ENCODE measurements around the gene MPV17L.
"Not testable (repeated sequence)": the region's sequence is repeated elsewhere in the genome, so short reads cannot be mapped to it uniquely, and the experiment has no call there.

Gene MPV17L

GRCh38 chr16:15451098-15451731 lies 55.7 kb downstream of the MPV17L start:
- no peak for DNase-seq (ENCODE audit: low read depth in 2 of 2)

DNA sequence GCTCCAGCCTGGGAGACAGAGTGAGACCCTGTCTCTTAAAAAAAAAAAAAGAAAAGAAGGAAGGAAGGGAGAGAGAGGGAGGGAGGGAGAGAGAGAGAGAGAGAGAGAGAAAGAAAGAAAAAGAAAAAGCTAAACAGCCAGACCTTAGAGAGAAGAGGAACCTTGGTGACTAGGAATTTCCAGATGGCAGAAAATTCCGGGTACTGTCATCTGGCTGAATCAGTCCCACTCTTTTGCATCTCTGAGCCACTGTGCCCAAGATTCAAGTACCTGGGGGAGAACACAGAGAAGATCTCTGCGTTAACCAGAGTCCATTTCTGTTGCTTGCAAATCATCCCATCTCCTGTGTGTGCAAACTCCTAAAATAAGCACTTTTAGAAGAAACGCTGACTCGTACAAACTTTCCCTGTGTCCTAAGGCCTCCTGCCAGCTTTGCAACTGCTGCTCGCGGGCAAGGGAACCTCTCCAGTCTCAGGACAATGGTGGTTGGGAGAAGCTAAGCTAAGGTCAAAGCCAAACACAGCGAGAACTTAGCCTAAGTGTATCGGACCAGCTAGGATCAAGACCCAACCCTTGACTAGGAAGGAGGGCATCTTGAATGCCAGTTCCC lies 56.8 kb downstream of the MPV17L start:
- DNase-seq (ENCODE audit: low read depth in 2 of 2) = no peak

GRCh38 chr16:15453296-15453695 lies 57.7 kb downstream of the MPV17L start:
- not testable (repeated sequence) for DNase-seq (ENCODE audit: low read depth in 2 of 2)

GRCh38 chr16:15454933-15455332 lies 59.4 kb downstream of the MPV17L start:
- not testable (repeated sequence) for DNase-seq (ENCODE audit: low read depth in 2 of 2)

GRCh38 chr16:15457400-15457799 lies 61.8 kb downstream of the MPV17L start:
- no peak for DNase-seq (ENCODE audit: low read depth in 2 of 2)

DNA sequence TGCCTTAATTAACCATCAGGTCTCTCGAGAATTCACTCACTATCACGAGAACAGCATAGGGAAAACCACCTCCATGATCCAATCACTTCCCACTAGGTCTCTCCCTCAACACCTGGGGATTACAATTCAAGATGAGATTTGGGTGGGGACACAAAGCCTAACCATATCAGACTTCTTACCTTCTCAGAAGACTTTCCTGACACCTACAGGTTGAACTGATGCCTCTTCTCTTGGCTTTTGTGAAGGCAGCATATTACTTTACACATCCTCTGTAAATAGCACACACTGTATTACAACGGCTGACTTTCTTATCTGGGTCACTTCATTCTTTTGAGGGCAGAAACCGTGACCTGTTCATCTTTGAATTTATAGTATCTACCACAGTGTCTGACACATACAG lies 62.4 kb downstream of the MPV17L start:
- no peak for DNase-seq (ENCODE audit: low read depth in 2 of 2)

DNA sequence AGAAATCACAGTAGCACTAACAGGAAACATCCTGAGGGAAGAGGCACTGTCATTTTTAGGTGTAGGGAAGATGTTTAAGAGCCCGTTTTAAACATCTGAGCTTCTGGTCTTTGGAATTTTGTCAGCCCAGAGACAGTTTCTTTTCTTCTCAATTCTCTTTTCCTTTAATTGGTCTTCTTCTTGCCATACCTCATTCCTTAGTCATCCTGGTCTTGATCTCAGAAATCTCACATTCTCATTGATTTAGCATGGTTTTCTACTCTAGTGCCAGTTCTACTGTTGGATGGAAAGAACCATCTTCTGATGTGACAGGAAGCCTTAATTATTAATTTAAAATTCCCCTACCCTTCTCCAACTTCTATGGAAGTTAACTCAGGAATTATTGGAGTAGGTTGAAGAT lies 64.2 kb downstream of the MPV17L start:
- DNase-seq (ENCODE audit: low read depth in 2 of 2) = no peak

GRCh38 chr16:15460601-15461000 lies 65.0 kb downstream of the MPV17L start:
- no peak for DNase-seq (ENCODE audit: low read depth in 2 of 2)

- DNase-seq (ENCODE audit: low read depth in 2 of 2) = no peak
Measured at GRCh38 chr16:15461376-15461775, 65.8 kb downstream of the MPV17L start.
